Panc1 (cell line): ENCODE data around the gene CDH12. TPM values are rescaled to one million over a fixed set of nuclear protein-coding genes. Genes with fewer than 3 reads are reported as not detected.

ENCODE experiments used
- ATAC-seq: fragments of 200-7000 bp; cut with Tn5 transposase; 2 replicates; pipeline ENCODE4 v1.9.1; 2020; ENCODE audit warnings: mild to moderate bottlenecking, moderate library complexity
- BruUV-seq: library from RNA; stranded (reverse); fragments of 400-500 nt; replicated peaks from 2 replicates; lab custom pipeline; 2021; lab: Mats Ljungman, UMichigan
- CTCF ChIA-PET: fragments of 300-600 bp; sonication (Branson Sonifier 250); formaldehyde crosslinking; loops from one replicate; lab custom pipeline; 2022; ENCODE audit warnings: antibody characterized with exemption; lab: Charles Lee
- POLR2A ChIA-PET: fragments of 300-600 bp; sonication (Branson Sonifier 250); formaldehyde crosslinking; loops from one replicate; lab custom pipeline; 2022; ENCODE audit warnings: antibody characterized with exemption; lab: Charles Lee
- DNase-seq: peaks from one replicate; pipeline ENCODE4 v3.0.0-alpha.2; 2010; ENCODE audit warnings: low read depth, low spot score
- H3K27ac ChIP-seq: 2 replicates; pipeline ENCODE4 v1.5.1; 2011; ENCODE audit warnings: mild to moderate bottlenecking, low read length, inconsistent platforms
- H3K27me3 ChIP-seq: fragments of 200-500 bp; sonication (Bioruptor generic); 2 replicates; pipeline ENCODE4 v1.6.0; 2014; ENCODE audit warnings: low read length, inconsistent platforms; ENCODE audit not compliant: control insufficient read depth, insufficient read depth
- H3K36me3 ChIP-seq: fragments of 200-500 bp; sonication (Bioruptor generic); 2 replicates; pipeline ENCODE4 v1.5.1; 2014; ENCODE audit warnings: inconsistent platforms, mild to moderate bottlenecking, low read length, moderate library complexity; ENCODE audit not compliant: control insufficient read depth, insufficient read depth
- H3K4me1 ChIP-seq: 2 replicates; pipeline ENCODE4 v1.5.1; 2011; ENCODE audit warnings: inconsistent platforms, mild to moderate bottlenecking, low read length, moderate library complexity; ENCODE audit not compliant: control insufficient read depth, insufficient read depth
- H3K4me3 ChIP-seq, 2 experiments: 2 replicates each; pipeline ENCODE4 v1.5.1; 2011 to 2012; ENCODE audit warnings: low read depth in 2 of 2, low read length in 2 of 2, mild to moderate bottlenecking in 2 of 2, inconsistent platforms in 1 of 2, moderate library complexity in 1 of 2
- H3K9me3 ChIP-seq: fragments of 200-500 bp; sonication (Bioruptor generic); 2 replicates; pipeline ENCODE4 v1.5.1; 2014; ENCODE audit warnings: low read depth, mild to moderate bottlenecking, inconsistent platforms, low read length, moderate library complexity; ENCODE audit not compliant: control insufficient read depth, insufficient read depth
- CTCF ChIP-seq: fragments of 450-650 bp; IDR thresholded peaks from 2 replicates; pipeline ENCODE4 v1.5.1; 2017; ENCODE audit warnings: mild to moderate bottlenecking
- POLR2AphosphoS5 ChIP-seq: IDR thresholded peaks from 2 replicates; pipeline ENCODE4 v1.6.1; 2012; ENCODE audit warnings: mild to moderate bottlenecking, low read depth, low read length, moderate library complexity
- REST ChIP-seq, 2 experiments: IDR thresholded peaks; 2 replicates each; pipeline ENCODE4 v1.6.1; 2011 to 2012; ENCODE audit warnings: low read depth in 2 of 2, control low read depth in 1 of 2, low read length in 1 of 2, mild to moderate bottlenecking in 1 of 2, moderate library complexity in 1 of 2; ENCODE audit not compliant: insufficient read depth in 1 of 2
- SIN3A ChIP-seq: IDR thresholded peaks from 2 replicates; pipeline ENCODE4 v1.6.1; 2012; ENCODE audit warnings: low read depth, mild to moderate bottlenecking, low read length, moderate library complexity, borderline replicate concordance; ENCODE audit not compliant: insufficient read depth
- TCF7L2 ChIP-seq: IDR thresholded peaks from 2 replicates; pipeline ENCODE4 v1.6.1; 2011; ENCODE audit warnings: mild to moderate bottlenecking, low read depth, low read length, inconsistent platforms
- in situ Hi-C: cut with HindIII; loops from 2 replicates; pipeline ENCODE4 v1.10.0; 2016; ENCODE audit warnings: low sequenced_read_pairs, low pct_unique_long_range_greater_than_20kb
- intact Hi-C: fragments of 100-400 bp; cut with micrococcal nuclease; formaldehyde crosslinking; loops from one replicate; pipeline ENCODE4 v1.10.0; 2022; ENCODE audit not compliant: unreplicated experiment
- total RNA-seq: library from RNA; stranded (reverse); gene quantifications from one replicate; pipeline ENCODE4 v1.2.1, GENCODE V29; 2021; ENCODE audit not compliant: unreplicated experiment

The CDH12 gene
- total RNA-seq, 1 experiment from 2014 or later: not detected

GRCh38 chr5:22900801-22901310 is 47.7 kb upstream of the CDH12 start:
- TF ChIP-seq POLR2AphosphoS5 (no peak), CTCF (no peak), TCF7L2 (no peak), REST (IDR thresholded peaks at IDR 0.05; ENCODE audit: insufficient read depth in 1 of 2, low read depth in 2 of 2, low read length in 1 of 2) (no peak), SIN3A (no peak)
- no peak overlapping the region for H3K27ac ChIP-seq
- ChIA-PET CTCF (no interaction called here), POLR2A (interaction anchor here (0.6 kb wide), 1 partner anchor 65 kb away, joined by 4 read pairs; no protein-coding TSS in a partner anchor)
- no peak overlapping the region for H3K4me3 ChIP-seq
- no peaks in the 10 kb centered on the region for H3K27me3 ChIP-seq
- DNase-seq: no peak
- H3K9me3 ChIP-seq: no peaks in the 10 kb centered on the region
- no peaks in the 10 kb centered on the region for H3K4me1 ChIP-seq
- no peaks in the 10 kb centered on the region for H3K36me3 ChIP-seq
- BruUV-seq: no TSS peak
- in situ Hi-C loops: no loop called here
- no peak for ATAC-seq
- intact Hi-C loops: no loop called here

DNA sequence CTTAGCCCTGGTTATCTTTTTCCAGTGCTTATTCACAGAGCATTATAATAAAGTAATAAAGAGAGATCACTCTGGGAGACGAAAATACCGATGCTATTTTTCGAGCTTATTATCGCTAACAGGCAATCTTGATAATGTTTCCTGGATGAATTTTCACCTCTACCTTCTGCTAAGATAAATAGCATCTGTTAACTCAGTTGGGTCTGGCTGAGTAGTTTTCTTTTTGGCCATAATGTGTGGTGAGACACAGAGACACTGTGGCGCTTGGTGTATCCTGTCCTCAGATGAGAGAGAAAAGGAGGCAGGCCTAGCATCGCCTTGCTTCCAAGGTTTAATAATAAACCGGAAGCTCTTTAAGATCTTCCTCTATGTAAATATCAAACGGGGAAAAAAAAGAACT is 46.2 kb upstream of the CDH12 start:
- BruUV-seq: no TSS peak
- no peaks in the 10 kb centered on the region for H3K27me3 ChIP-seq
- H3K36me3 ChIP-seq: no peaks in the 10 kb centered on the region
- H3K4me3 ChIP-seq: no peak overlapping the region
- ChIA-PET POLR2A (no interaction called here), CTCF (no interaction called here)
- intact Hi-C loops: no loop called here
- H3K27ac ChIP-seq: no peak overlapping the region
- H3K4me1 ChIP-seq: no peaks in the 10 kb centered on the region
- no peaks in the 10 kb centered on the region for H3K9me3 ChIP-seq
- TF ChIP-seq CTCF (no peak), TCF7L2 (no peak), POLR2AphosphoS5 (no peak), REST (IDR thresholded peaks at IDR 0.05; ENCODE audit: insufficient read depth in 1 of 2, low read depth in 2 of 2, low read length in 1 of 2) (no peak), SIN3A (no peak)
- DNase-seq: no peak
- no peak for ATAC-seq
- in situ Hi-C loops: no loop called here
